HG03097 (cell line): ENCODE results near the gene IL12B.
"Not testable (repeated sequence)": the region's sequence is repeated elsewhere in the genome, so short reads cannot be mapped to it uniquely, and the experiment has no call there.

ENCODE experiments used
- ATAC-seq: cut with Tn5 transposase; IDR thresholded peaks from one replicate; pipeline ENCODE4 v1.9.1; 2021; ENCODE audit not compliant: unreplicated experiment, low FRiP score

The IL12B gene

GRCh38 chr5:159330131-159330800, at the start of gene IL12B:
Gene IL12B, minus strand, starts transcription at chr5:159330487. Its CDS starts 3,705 bp downstream, at chr5:159326782.
- ATAC-seq: no peak

- ATAC-seq: no peak
Measured at GRCh38 chr5:159377653-159378052, 47.4 kb upstream of the IL12B start.

- ATAC-seq: not testable (repeated sequence)
Measured at GRCh38 chr5:159367866-159368265, 37.6 kb upstream of the IL12B start.

- ATAC-seq: not testable (repeated sequence)
Measured at GRCh38 chr5:159366776-159367175, 36.5 kb upstream of the IL12B start.

- ATAC-seq: no peak
Measured at GRCh38 chr5:159362220-159362619, 31.9 kb upstream of the IL12B start.

GRCh38 chr5:159359871-159360270, 29.6 kb upstream of the IL12B start:
- ATAC-seq: not testable (repeated sequence)

GRCh38 chr5:159359408-159359807, 29.1 kb upstream of the IL12B start:
- ATAC-seq: no peak

- no peak for ATAC-seq
Measured at GRCh38 chr5:159353661-159354252, 23.5 kb upstream of the IL12B start.

GRCh38 chr5:159350644-159351043, 20.4 kb upstream of the IL12B start:
- ATAC-seq: not testable (repeated sequence)

- not testable (repeated sequence) for ATAC-seq
Measured at GRCh38 chr5:159350216-159350615, 19.9 kb upstream of the IL12B start.

- no peak for ATAC-seq
Measured at GRCh38 chr5:159345861-159346260, 15.6 kb upstream of the IL12B start.

GRCh38 chr5:159345336-159345735, 15.0 kb upstream of the IL12B start:
- ATAC-seq: no peak

- ATAC-seq: no peak
Measured at GRCh38 chr5:159343295-159344094, 13.2 kb upstream of the IL12B start.

GRCh38 chr5:159342840-159343239, 12.6 kb upstream of the IL12B start:
- no peak for ATAC-seq

- ATAC-seq: no peak
Measured at GRCh38 chr5:159341906-159342310, 11.6 kb upstream of the IL12B start.

- no peak for ATAC-seq
Measured at GRCh38 chr5:159341145-159341544, 10.9 kb upstream of the IL12B start.

- ATAC-seq: no peak
Measured at GRCh38 chr5:159340511-159340910, 10.2 kb upstream of the IL12B start.

- ATAC-seq: no peak
Measured at GRCh38 chr5:159339460-159339859, 9.2 kb upstream of the IL12B start.

- no peak for ATAC-seq
Measured at GRCh38 chr5:159338118-159338517, 7.8 kb upstream of the IL12B start.

GRCh38 chr5:159337016-159337955, 7.0 kb upstream of the IL12B start:
- no peak for ATAC-seq
